ENCODE data around the gene HSD3B7.
"Not testable (repeated sequence)": the region's sequence is repeated elsewhere in the genome, so short reads cannot be mapped to it uniquely, and the experiment has no call there.

Gene HSD3B7

GRCh38 chr16:31009894-31010584 is 25.0 kb downstream of the HSD3B7 start:
- Histone ChIP-seq H3K4me1 (ENCODE audit: control insufficient read depth, insufficient read depth, low read length, unreplicated experiment) (peaks cover 5% of the 10 kb centered on the region), H3K27me3 (ENCODE audit: insufficient read depth, low read length) (peaks cover 5% of the 10 kb centered on the region; the same call in 1 of the 2 replicates), H3K27ac (ENCODE audit: low read depth, low read length) (no peak overlapping the region), H3K36me3 (ENCODE audit: insufficient read depth, low read length) (no peaks in the 10 kb centered on the region), H3K4me3 (ENCODE audit: low read depth, low read length) (peak overlapping the region; percentile 71), H2AFZ (ENCODE audit: low read length, unreplicated experiment) (no peak overlapping the region), H3K79me2 (ENCODE audit: control insufficient read depth, insufficient read depth, low read length, unreplicated experiment) (peaks cover 5% of the 10 kb centered on the region)

GRCh38 chr16:31010585-31011325 is 25.7 kb downstream of the HSD3B7 start, which contains the start of gene STX1B:
STX1B (minus strand) TSS chr16:31010638; CDS start chr16:31010396, 242 bp downstream.
- peaks cover 5% of the 10 kb centered on the region for H3K4me1 ChIP-seq (ENCODE audit: control insufficient read depth, insufficient read depth, low read length, unreplicated experiment)
- peaks cover 5% of the 10 kb centered on the region; the same call in 1 of the 2 replicates for H3K27me3 ChIP-seq (ENCODE audit: insufficient read depth, low read length)
- H3K4me3 ChIP-seq (ENCODE audit: low read depth, low read length), result peak within 1 kb of the TSS; percentile 71
- H3K27ac ChIP-seq (ENCODE audit: low read depth, low read length), result no peak within 1 kb of the TSS
- no peak within 1 kb of the TSS for H2AFZ ChIP-seq (ENCODE audit: low read length, unreplicated experiment)
- no peaks in the 10 kb centered on the region for H3K36me3 ChIP-seq (ENCODE audit: insufficient read depth, low read length)
- H3K79me2 ChIP-seq (ENCODE audit: control insufficient read depth, insufficient read depth, low read length, unreplicated experiment), result peaks cover 5% of the 10 kb centered on the region

GRCh38 chr16:31011815-31012214 is 26.8 kb downstream of the HSD3B7 start:
- not testable (repeated sequence) for H3K4me1 ChIP-seq (ENCODE audit: control insufficient read depth, insufficient read depth, low read length, unreplicated experiment); H2AFZ ChIP-seq (ENCODE audit: low read length, unreplicated experiment); H3K36me3 ChIP-seq (ENCODE audit: insufficient read depth, low read length); H3K27ac ChIP-seq (ENCODE audit: low read depth, low read length); H3K79me2 ChIP-seq (ENCODE audit: control insufficient read depth, insufficient read depth, low read length, unreplicated experiment); H3K27me3 ChIP-seq (ENCODE audit: insufficient read depth, low read length); H3K4me3 ChIP-seq (ENCODE audit: low read depth, low read length)

- H3K36me3 ChIP-seq (ENCODE audit: insufficient read depth, low read length); H3K27ac ChIP-seq (ENCODE audit: low read depth, low read length); H2AFZ ChIP-seq (ENCODE audit: low read length, unreplicated experiment): not testable (repeated sequence)
Measured at GRCh38 chr16:31013292-31013691, 28.3 kb downstream of the HSD3B7 start.

GRCh38 chr16:31016018-31016417 is 31.0 kb downstream of the HSD3B7 start:
- Histone ChIP-seq H3K36me3 (ENCODE audit: insufficient read depth, low read length) (no peaks in the 10 kb centered on the region), H3K27ac (ENCODE audit: low read depth, low read length) (no peak overlapping the region), H3K4me1 (ENCODE audit: control insufficient read depth, insufficient read depth, low read length, unreplicated experiment) (no peaks in the 10 kb centered on the region), H2AFZ (ENCODE audit: low read length, unreplicated experiment) (no peak overlapping the region), H3K79me2 (ENCODE audit: control insufficient read depth, insufficient read depth, low read length, unreplicated experiment) (no peaks in the 10 kb centered on the region), H3K4me3 (ENCODE audit: low read depth, low read length) (no peak overlapping the region), H3K27me3 (ENCODE audit: insufficient read depth, low read length) (peaks cover 5% of the 10 kb centered on the region; the same call in 1 of the 2 replicates)

More at GRCh38 chr16:31013292-31013691, 28.3 kb downstream of the HSD3B7 start:
- not testable (repeated sequence) for H3K79me2 ChIP-seq (ENCODE audit: control insufficient read depth, insufficient read depth, low read length, unreplicated experiment); H3K4me3 ChIP-seq (ENCODE audit: low read depth, low read length); H3K4me1 ChIP-seq (ENCODE audit: control insufficient read depth, insufficient read depth, low read length, unreplicated experiment); H3K27me3 ChIP-seq (ENCODE audit: insufficient read depth, low read length)

GRCh38 chr16:31017756-31018155 is 32.7 kb downstream of the HSD3B7 start:
- not testable (repeated sequence) for H3K79me2 ChIP-seq (ENCODE audit: control insufficient read depth, insufficient read depth, low read length, unreplicated experiment); H3K27ac ChIP-seq (ENCODE audit: low read depth, low read length); H3K36me3 ChIP-seq (ENCODE audit: insufficient read depth, low read length); H3K27me3 ChIP-seq (ENCODE audit: insufficient read depth, low read length); H3K4me3 ChIP-seq (ENCODE audit: low read depth, low read length); H3K4me1 ChIP-seq (ENCODE audit: control insufficient read depth, insufficient read depth, low read length, unreplicated experiment); H2AFZ ChIP-seq (ENCODE audit: low read length, unreplicated experiment)

- Histone ChIP-seq H3K27me3 (ENCODE audit: insufficient read depth, low read length) (no peaks in the 10 kb centered on the region), H3K27ac (ENCODE audit: low read depth, low read length) (no peak overlapping the region), H3K4me3 (ENCODE audit: low read depth, low read length) (no peak overlapping the region), H3K79me2 (ENCODE audit: control insufficient read depth, insufficient read depth, low read length, unreplicated experiment) (no peaks in the 10 kb centered on the region), H3K4me1 (ENCODE audit: control insufficient read depth, insufficient read depth, low read length, unreplicated experiment) (no peaks in the 10 kb centered on the region), H3K36me3 (ENCODE audit: insufficient read depth, low read length) (no peaks in the 10 kb centered on the region), H2AFZ (ENCODE audit: low read length, unreplicated experiment) (no peak overlapping the region)
Measured at GRCh38 chr16:31020536-31020935, 35.5 kb downstream of the HSD3B7 start.

GRCh38 chr16:31022544-31023251 is 37.7 kb downstream of the HSD3B7 start:
- H3K27me3 ChIP-seq (ENCODE audit: insufficient read depth, low read length), result no peaks in the 10 kb centered on the region
- no peak overlapping the region for H3K27ac ChIP-seq (ENCODE audit: low read depth, low read length)
- H3K79me2 ChIP-seq (ENCODE audit: control insufficient read depth, insufficient read depth, low read length, unreplicated experiment), result no peaks in the 10 kb centered on the region
- no peak overlapping the region for H3K4me3 ChIP-seq (ENCODE audit: low read depth, low read length)
- H3K36me3 ChIP-seq (ENCODE audit: insufficient read depth, low read length), result no peaks in the 10 kb centered on the region
- no peak overlapping the region for H2AFZ ChIP-seq (ENCODE audit: low read length, unreplicated experiment)
- no peaks in the 10 kb centered on the region for H3K4me1 ChIP-seq (ENCODE audit: control insufficient read depth, insufficient read depth, low read length, unreplicated experiment)

- H3K36me3 ChIP-seq (ENCODE audit: insufficient read depth, low read length), result no peaks in the 10 kb centered on the region
- H3K27ac ChIP-seq (ENCODE audit: low read depth, low read length), result no peak overlapping the region
Measured at GRCh38 chr16:31023252-31023602, 38.2 kb downstream of the HSD3B7 start.

GRCh38 chr16:31023627-31024226 is 38.7 kb downstream of the HSD3B7 start:
- Histone ChIP-seq H3K79me2 (ENCODE audit: control insufficient read depth, insufficient read depth, low read length, unreplicated experiment) (no peaks in the 10 kb centered on the region), H3K4me1 (ENCODE audit: control insufficient read depth, insufficient read depth, low read length, unreplicated experiment) (no peaks in the 10 kb centered on the region), H3K27me3 (ENCODE audit: insufficient read depth, low read length) (no peaks in the 10 kb centered on the region), H3K27ac (ENCODE audit: low read depth, low read length) (no peak overlapping the region), H3K4me3 (ENCODE audit: low read depth, low read length) (no peak overlapping the region), H2AFZ (ENCODE audit: low read length, unreplicated experiment) (no peak overlapping the region), H3K36me3 (ENCODE audit: insufficient read depth, low read length) (no peaks in the 10 kb centered on the region)

More at GRCh38 chr16:31023252-31023602, 38.2 kb downstream of the HSD3B7 start:
- Histone ChIP-seq H2AFZ (ENCODE audit: low read length, unreplicated experiment) (no peak overlapping the region), H3K4me3 (ENCODE audit: low read depth, low read length) (no peak overlapping the region), H3K79me2 (ENCODE audit: control insufficient read depth, insufficient read depth, low read length, unreplicated experiment) (no peaks in the 10 kb centered on the region), H3K4me1 (ENCODE audit: control insufficient read depth, insufficient read depth, low read length, unreplicated experiment) (no peaks in the 10 kb centered on the region), H3K27me3 (ENCODE audit: insufficient read depth, low read length) (no peaks in the 10 kb centered on the region)

All from ACC112 (cell line).